CD1c-positive myeloid dendritic cell (primary cell): ENCODE data around the gene GRIK4.

ENCODE experiments used
- DNase-seq: peaks from one replicate; pipeline ENCODE4 v3.0.0-alpha.2; 2016; ENCODE audit errors: extremely low spot score

GRIK4 gene

DNA sequence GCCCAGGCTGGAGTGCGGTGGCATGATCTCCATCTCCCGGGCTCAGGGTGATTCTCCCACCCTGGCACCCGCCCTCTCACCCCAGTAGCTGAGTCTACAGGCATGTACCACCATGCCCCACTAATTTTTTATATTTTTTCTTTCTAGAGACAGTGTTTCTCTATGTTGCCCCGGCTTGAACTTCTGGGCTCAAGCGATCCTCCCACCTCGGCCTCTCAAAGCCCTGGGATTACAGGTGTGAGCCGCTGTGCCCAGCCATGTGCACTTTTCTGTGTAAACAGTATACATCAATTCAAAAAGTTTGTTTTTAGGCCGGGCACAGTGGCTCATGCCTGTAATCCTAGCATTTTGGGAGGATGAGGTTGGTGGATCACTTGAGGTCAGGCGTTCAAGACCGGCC lies 14.7 kb downstream of the GRIK4 start:
- DNase-seq, result no peak

DNA sequence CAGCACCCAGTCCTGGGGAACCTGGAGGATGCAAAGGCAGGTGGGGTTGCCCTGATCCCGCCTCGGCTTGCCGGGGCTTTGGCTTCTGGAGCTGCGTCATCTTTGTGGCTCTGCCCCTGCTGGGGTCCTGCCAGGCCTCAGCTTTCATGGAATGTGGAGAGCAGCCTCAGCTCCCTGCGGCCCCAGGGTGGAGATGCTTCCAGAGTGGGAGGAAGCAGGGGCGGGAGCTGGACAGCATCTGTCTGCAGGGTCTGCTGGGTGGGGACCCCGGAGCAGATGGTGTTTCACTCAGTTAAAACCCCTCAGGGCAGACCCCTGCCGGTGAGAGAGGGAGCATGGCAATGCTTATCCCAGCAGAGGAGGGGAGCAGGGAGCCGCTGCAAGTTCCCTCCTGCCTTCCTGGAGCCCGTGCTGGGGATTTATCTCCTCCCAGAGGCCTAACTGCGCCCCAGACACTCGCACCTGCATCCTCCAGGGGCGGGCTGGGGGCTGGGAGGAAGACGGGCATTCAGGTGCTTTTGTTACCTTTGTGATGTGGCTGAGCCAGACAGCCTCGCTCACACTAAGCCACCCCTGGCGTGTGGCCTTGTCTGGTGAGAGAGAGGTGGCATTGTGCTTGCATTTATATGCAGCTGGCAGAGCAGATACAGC lies 15.7 kb downstream of the GRIK4 start:
- DNase-seq, result no peak

DNA sequence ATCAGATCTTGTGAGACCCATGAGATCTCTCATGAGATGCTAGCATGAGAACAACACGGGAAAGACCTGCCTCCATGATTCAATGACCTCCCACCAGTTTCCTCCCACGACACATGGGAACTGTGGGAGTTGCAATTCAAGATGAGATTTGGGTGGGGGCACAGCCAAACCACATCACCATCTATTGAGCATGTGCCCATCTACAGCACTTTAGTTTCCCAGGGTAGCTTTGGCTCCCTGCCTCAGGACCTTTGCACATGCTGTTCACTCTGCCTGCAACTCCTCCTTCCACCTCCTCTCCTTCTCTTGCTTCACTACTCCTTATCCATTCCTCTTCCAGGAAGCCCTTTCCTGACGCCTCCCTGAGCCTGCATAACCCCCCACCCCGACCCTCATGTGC lies 17.2 kb downstream of the GRIK4 start:
- DNase-seq, result no peak

DNA sequence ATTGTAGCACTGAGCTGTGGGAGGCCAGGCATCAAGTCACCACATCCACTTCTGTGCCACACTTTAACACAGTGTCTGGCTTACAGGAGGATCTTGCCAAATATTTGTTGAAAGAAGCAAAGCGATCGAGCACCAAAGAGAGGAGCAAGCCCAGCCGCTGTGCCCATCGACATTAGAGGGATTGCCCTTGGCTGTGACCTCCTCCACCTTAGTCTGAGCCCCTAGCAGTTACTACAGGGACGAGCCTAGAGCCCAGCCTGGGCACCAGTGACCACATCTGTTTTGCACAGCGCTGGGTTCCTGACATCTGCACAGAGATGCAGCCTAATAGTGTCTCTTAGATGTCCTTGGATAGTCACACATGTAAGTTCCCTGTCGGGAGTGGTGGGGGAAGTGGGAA lies 17.7 kb downstream of the GRIK4 start:
- no peak for DNase-seq

DNA sequence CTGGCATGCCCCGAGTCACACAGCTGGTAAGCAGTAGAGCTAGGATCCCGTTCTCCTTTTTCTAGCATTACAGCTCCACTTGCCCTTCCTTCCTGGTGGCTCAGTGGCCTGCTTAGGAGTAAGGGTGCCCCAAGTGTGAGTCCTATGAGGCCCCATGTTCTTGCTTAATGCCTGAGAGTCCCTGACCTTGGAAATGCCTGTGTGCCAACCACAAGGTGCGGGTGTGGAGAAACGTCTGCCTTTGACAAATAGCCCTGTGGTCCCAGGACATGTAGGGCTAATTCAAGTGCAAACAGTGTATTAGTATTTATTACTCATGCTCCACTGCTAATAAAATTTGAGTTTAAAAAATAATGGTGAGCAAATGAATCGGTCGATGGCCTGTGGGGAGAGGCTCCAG lies 18.4 kb downstream of the GRIK4 start:
- DNase-seq, result no peak

DNA sequence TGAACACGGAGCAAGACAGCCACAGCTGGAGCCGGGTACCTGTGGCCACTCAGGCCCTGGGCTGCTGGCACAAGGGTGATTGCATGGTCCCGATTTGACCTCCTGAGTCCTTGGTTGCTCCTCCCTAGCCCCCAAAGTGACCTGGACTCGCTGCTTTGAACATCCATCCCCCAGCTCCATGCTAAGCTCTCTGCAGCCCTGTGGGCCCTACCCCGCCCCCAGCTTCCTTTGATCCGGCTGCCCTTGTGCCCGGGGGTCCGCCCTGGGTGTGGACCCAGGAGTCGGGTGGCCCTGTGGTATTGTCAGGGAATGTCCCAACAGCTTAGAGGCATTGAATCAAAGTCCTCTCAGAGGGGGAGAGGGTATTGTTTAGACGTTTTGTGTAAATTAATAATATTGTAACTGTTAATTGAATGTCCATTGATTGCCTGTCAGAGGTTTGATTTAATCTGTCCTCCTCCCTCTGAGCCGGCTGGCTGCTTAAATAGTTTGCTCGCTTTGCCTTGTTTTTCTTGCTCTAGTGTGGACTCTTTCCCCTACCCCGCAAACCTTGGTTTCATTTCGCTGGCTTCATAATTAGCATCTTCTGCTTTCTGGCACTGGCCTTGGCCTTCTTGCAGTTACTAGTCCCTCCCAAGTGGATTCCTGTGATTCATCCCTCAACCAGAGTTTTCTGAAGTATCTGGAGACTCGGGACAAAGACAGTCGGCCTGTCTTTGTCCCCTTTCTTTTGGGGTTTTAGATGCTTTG lies 20.7 kb downstream of the GRIK4 start:
- no peak for DNase-seq

DNA sequence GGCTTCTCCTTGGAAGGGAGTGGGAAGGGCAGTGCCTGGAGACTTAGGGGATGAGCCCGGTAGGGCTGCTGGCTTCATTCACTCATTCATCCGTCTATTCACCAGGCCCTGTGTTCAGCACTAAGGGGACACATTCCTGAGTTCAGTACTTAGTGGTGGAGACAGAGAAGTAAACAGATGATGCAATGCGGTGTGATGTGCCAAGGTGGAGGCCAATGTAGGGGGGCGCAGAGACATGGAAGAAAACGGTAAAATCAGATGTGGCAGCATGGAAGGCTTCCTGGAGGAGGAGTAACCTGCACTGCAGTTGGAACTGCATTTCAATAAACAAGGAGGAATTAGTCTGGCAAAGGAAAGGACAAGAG lies 21.3 kb downstream of the GRIK4 start:
- no peak for DNase-seq

DNA sequence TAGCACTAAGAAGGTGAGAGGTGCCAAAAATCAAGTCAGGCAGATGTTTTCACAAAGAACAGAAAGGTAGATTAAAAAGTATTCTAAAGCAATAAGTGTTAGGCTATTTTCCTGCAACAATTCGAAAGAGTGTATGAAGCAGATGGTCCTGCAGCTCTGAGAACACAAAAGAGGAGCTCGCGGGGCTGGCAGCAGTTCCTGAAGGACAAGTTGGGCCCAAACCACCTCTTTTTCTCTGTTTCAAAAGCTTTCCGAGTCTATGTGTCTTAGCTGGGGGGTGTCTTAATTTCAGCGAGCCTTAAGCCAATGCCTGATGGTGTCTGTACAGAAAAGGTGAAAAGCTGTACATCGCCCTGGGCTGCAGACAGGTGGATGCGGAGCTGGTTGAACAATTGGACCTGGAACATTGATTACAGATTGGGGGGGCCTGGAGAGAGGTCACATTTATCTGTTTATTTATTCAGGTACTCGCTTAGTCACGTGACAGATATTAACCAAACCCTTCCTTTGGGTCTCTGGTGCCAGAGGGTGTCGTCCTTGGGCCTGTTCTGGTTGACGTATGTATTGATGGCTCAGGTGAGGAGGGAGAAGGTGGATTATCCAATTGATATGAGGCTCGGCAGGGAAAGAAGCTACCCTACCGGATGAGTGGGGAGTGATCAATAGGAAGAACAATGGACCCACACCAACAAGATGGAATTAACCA lies 24.7 kb downstream of the GRIK4 start:
- DNase-seq, result no peak

DNA sequence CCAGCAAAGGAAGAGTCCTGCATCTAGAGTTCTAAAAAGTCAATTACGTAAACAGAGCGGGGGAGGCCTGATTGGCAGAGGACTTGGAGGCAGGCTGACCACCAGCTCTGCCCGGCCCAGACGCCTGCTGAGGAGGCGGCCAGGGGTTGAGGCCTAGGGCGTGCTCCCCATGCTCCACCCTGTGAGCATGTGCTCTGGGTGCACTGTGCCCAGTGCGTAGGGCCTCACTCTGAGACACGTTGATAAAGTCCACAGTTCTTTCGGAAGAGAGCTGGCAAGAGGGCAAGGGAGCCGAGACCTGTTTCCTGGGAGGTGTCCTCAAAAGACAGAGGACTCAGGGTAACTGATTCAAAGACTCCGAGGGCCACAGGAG lies 25.2 kb downstream of the GRIK4 start:
- no peak for DNase-seq

DNA sequence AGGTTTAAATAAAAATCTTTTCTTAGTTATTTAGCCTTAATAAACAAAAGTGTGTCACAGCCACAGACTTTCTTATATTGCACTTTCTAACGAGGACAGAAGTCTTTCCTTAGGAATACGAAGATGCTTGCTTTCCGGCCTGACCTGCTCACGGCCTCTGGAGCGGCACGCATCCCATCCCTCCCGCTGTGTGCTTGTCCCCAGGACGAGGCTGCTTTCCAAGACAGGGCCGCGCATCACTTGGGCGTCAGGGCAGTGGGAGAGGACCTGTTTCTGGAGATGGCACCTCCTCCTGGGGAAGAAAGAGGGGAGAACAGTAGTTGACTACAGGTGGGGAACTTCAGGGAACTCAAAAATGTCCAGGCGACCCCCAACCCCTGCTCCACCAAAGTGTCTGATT lies 26.4 kb downstream of the GRIK4 start:
- DNase-seq, result no peak

DNA sequence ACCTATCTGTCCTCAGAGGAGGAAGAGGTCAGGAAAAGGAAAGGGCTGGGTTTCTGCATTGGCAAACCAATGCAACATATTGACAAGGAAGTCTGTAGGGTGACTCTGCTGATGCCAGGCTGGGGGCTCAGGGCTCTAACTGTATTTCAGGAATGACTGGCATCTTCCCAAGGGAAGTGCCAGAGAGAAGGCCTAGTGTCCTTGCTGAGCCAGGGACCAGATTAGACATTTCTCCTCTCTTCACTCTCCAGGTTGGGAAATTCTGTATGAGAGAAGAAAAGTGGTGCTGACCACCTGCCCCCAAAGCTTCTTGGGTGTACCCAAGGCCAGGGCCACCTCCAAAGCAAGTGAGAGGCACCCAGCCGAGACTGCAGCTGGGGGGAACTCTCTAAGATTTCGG lies 27.2 kb downstream of the GRIK4 start:
- DNase-seq, result no peak

DNA sequence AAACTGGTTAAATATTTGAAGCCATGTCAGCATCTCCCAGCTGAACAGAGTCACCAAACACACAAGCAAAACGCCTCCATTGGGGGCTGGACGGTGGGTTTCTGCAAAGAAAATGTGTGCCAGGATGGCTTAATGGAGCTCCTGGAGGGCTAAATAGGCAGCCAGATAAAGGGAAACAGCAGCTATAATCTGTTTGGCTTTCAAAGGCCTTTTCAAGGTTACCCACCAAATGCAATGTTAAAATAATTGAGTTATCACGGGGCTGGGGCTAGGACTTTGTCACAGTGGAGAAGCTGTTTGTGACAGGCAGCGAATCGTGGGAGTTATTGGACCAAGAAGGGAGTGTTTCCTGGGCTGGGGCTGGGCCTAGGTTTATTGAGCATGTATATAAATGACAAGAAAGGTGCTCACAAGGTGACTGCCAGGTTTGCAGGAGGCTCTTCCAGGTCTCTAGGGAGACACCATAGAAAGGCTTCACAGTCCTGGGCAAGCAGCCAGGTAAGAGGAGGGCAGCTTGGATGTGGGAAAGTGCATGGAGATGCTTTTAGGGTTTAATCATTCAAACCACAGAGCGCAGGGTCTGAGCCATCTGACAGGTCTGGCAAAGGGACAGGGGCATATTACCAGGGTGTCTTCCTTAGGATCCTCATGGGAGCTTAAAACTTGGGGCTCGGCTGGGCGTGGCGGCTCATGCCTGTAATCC lies 28.3 kb downstream of the GRIK4 start:
- no peak for DNase-seq

DNA sequence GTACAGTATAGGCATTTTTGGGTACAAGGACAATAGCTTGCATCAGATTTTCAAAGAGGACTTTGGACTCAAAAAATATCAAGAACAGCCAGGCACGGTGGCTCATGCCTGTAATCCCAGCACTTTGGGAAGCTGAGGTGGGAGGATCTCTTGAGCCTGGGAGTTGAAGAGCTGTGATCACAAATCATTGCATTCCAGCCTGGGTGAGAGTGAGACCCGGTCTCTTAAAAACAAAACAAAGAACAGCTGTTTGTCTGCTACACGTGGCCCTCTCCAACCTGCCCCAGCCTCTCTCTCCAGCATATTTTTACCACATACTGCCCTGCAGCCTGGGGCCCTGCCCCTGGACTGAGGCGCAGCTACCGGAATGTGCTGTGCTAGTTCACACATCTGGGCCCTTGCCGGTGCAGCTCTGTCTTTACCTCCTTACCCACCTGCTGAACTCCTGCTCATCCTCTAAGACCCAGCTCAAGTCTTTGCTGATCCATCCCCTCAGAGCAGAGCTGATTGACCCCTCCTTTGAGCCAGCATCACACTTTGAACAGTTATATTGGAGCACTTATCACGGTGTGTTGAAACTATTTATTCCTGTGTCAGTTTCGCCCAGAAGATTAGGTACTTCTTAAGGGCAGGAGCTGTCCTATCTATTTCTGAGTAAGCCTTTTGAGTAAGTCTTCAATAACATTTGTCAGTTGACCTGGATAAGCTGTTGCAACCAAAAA lies 29.4 kb downstream of the GRIK4 start:
- no peak for DNase-seq

DNA sequence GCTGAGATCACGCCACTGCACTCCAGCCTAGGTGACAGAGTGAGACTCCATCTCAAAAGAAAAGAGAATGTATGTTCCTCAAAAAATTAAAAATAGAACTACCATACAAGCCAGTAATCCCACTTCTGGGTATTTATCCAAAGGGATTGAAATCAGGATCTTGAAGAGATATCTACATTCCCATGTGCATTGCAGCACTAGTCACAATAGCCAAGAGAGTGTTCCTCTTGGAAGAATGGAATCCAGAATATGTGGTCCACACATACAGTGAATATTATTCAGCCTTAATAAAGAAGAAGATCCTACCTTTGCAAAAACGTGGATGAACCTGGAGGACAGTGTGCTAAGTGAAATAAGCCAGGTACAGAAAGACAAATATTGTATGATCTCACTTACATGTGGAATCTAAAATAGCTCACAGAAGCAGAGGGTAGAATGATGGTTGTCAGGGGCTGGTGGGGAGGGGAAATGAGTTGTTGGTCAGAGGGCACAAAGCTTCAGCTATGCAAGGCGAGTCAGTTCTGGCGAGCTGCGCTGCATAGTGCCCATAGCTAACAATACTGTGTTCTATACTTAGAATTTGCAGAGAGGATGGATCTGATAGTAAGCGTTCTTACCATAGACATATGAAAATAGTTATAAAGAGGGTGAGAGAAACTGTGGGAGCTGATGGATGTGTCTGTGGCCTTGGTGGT lies 32.1 kb downstream of the GRIK4 start:
- no peak for DNase-seq

DNA sequence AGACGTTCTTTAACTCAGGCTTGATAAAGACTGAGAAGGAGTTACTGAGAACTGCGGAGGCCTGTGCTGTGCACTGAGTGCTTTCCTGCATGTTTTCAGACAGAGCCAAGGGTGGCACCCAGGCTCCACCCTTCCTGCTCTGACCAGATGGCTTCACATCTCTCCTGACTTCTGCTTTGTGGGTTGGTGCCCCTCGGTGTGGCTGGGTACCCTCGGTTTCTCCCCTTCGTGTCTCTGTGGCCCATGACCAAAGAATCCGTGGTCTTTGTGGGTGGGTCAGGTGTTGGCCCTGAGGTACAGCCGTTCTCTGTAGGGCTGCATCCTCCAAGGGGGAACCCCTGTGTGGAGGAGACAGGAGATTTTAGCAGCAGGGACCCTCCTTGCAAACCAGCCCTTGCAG lies 34.3 kb downstream of the GRIK4 start:
- DNase-seq, result no peak

DNA sequence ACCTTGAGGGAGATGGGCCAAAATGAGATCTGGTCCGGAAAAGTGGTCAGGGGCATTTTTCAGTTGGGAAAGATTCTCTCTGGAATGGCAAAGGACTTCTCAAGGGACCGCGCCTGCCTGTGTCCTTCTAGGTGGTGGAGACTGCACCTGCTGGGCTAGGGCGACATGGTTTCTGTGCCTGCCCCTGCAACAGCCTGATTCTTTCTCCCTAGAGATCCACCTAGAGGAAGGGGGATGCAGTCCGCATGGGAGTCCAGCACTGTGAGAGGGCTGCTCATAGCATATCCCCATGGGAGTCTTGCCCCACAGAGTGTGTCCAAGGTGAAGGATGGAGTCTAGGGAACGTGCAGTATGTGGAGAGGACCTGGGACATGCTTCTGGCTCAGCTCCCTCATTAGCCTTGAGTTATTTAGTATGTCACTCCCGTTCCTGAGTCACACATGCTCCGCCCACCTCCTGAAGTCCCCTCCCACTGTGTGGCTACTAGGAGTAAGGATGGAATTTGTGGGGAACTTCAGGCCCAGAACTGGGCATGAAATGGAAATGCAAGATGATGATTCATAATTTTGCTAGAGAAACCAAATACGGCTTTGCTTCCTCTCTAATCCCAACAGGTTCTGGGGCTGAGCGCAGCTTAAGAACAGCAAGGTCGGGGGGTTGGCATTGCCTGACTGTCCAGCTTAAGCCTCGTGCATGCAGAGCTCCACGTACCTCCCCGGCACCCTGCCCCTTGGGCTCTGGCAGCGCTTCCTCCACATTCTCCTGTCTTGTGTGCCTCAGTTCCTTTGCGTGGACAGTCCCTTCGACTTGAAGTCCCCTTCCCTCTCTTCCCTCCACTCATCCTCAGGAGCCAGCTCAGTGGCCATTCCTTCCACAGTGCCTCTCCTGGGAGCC lies 35.0 kb downstream of the GRIK4 start:
- peak; percentile 26 for DNase-seq

DNA sequence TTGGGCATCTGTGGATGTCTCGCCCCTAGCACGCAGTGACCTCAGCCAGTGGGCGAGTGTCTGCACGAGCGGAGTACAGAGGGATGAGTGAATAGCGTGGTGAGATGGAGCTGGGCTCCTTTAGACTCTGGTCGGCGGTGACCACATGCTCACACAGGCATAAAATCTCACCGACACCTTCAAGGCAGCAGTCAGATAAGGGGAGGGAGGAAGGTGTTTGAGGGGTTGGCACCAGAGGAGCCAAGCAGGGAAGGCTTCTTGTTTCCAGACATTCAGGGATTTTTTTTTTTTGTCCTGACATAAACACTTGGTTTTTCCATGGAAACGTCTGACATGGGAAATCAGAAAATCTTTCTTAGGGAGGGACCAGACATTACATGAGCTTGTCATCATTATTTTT lies 35.8 kb downstream of the GRIK4 start:
- no peak for DNase-seq

DNA sequence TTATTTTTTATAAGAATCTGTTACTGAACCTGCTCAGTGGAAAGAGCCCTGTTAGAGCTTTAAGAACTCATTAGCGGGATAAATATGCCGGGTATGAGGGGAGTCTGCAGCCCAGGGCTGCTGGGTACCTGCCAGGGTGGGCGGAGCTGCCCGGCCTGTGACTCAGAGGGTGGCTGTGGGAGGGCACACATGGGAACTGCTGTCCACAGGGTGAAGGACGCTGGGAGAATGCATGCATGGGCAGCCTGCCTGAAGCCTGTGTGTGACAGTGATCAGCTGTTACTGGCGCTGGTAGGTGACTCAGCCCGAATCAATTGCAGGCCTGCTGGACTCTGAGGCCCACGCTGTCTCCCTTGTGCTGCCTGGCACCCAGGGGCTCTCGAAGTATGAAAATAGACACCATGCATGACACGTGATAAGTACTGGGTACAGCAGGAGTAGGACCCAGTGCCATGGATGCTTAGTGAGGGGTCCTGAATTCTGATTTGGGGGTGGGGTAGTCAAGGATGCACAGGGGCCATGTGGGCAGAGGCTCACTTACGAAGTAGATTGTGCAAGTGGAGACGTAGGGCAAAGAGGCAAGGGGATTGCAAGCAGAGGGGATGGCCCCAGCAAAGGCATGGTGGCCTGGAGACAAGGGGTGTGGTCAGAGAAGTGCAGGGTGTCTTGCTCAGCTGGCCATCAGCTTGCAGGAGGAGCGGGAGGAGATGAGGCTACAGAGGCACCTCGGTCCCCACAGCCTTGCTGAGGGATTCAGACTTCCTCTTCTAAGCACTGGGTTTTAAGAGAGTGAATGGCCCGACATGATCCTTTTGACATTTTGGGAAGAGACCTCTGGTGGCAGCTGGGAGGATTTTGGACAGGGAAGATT lies 36.5 kb downstream of the GRIK4 start:
- peak; percentile 2 for DNase-seq

DNA sequence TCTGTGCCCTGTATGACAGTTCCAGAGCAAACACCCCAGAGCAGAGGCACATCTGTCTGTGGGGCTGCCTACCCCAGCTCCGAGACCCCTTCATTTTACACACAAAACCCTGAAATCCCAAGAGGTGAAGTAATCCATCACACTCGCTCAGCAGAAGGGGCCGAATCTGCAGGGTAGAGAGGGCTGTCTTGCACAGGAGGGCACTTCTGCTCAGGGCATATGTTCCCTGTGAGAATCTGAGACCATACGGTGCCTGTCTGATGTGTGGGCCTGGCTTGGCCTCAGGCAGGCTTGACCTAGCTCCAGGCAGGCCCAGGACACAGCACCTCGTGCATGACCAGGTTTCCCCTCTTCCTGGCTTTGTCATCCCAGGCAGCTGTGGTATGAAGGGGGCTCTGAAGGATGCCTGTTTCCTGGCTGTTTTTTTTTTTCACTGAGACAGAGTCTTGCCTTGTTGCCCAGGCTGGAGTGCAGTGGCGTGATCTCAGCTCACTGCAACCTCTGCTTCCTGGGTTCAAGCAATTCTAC lies 37.2 kb downstream of the GRIK4 start:
- no peak for DNase-seq
